Calu3 (cell line): ENCODE data around the gene TMPRSS11D. TPM values are rescaled to one million over a fixed set of nuclear protein-coding genes. Genes with fewer than 3 reads are reported as not detected.

Source experiments
- BruUV-seq: library from RNA; stranded (reverse); fragments of 400-500 nt; replicated peaks from 2 replicates; lab custom pipeline; 2021; lab: Mats Ljungman, UMichigan
- CTCF ChIA-PET: fragments of 300-600 bp; sonication (Branson Sonifier 250); formaldehyde crosslinking; loops from one replicate; lab custom pipeline; 2022; ENCODE audit warnings: antibody characterized with exemption; lab: Charles Lee
- DNase-seq: peaks from one replicate; pipeline ENCODE4 v3.0.0; 2022
- H3K27ac Mint-ChIP-seq: one replicate; pipeline ENCODE4 v1.8.0; 2022; ENCODE audit warnings: mixed read lengths; ENCODE audit not compliant: unreplicated experiment
- H3K27me3 Mint-ChIP-seq: one replicate; pipeline ENCODE4 v1.8.0; 2022; ENCODE audit warnings: mixed read lengths; ENCODE audit not compliant: unreplicated experiment
- H3K36me3 Mint-ChIP-seq: one replicate; pipeline ENCODE4 v1.8.0; 2022; ENCODE audit warnings: mild to moderate bottlenecking, moderate library complexity, mixed read lengths; ENCODE audit not compliant: insufficient read depth, unreplicated experiment
- H3K4me1 Mint-ChIP-seq: one replicate; pipeline ENCODE4 v1.8.0; 2022; ENCODE audit warnings: mild to moderate bottlenecking, low read depth, mixed read lengths; ENCODE audit not compliant: unreplicated experiment
- H3K4me3 Mint-ChIP-seq: one replicate; pipeline ENCODE4 v1.8.0; 2022; ENCODE audit warnings: mild to moderate bottlenecking, low read depth, moderate library complexity, mixed read lengths; ENCODE audit not compliant: unreplicated experiment
- H3K9me3 Mint-ChIP-seq: one replicate; pipeline ENCODE4 v1.8.0; 2022; ENCODE audit warnings: low read depth, mixed read lengths; ENCODE audit not compliant: unreplicated experiment
- CTCF ChIP-seq: fragments of 200-600 bp; IDR thresholded peaks from one replicate; pipeline ENCODE4 v1.8.0; 2022; ENCODE audit warnings: antibody characterized with exemption; ENCODE audit not compliant: unreplicated experiment
- intact Hi-C: fragments of 100-400 bp; cut with micrococcal nuclease; formaldehyde crosslinking; loops from one replicate; pipeline ENCODE4 v1.10.0; 2022; ENCODE audit not compliant: unreplicated experiment
- total RNA-seq: library from RNA; stranded (reverse); gene quantifications from 2 replicates; pipeline ENCODE4 v1.2.3, GENCODE V29; 2022

Gene TMPRSS11D
- total RNA-seq, 1 experiment from 2014 or later = not detected

GRCh38 chr4:67871867-67872266, 11.9 kb downstream of the TMPRSS11D start:
- Mint-ChIP-seq H3K36me3 (no peaks in the 10 kb centered on the region), H3K4me1 (no peaks in the 10 kb centered on the region), H3K27ac (no peak overlapping the region), H3K4me3 (no peak overlapping the region), H3K9me3 (no peaks in the 10 kb centered on the region), H3K27me3 (no peaks in the 10 kb centered on the region)
- TF ChIP-seq CTCF = no peak
- intact Hi-C loops = loop anchor here (1.0 to 10.0 kb wide), 3 partner anchors 39 to 303 kb away; no protein-coding TSS in a partner anchor
- CTCF ChIA-PET = no interaction called here
- DNase-seq = no peak
- no TSS peak for BruUV-seq

GRCh38 chr4:67869580-67870190, 14.1 kb downstream of the TMPRSS11D start:
- CTCF ChIA-PET = interaction anchor here (0.5 kb wide), 1 partner anchor 230 kb away, joined by 3 read pairs; no protein-coding TSS in a partner anchor

GRCh38 chr4:67861513-67861912, 22.3 kb downstream of the TMPRSS11D start:
- Mint-ChIP-seq H3K9me3 (no peaks in the 10 kb centered on the region), H3K27me3 (no peaks in the 10 kb centered on the region), H3K36me3 (no peaks in the 10 kb centered on the region), H3K4me1 (no peaks in the 10 kb centered on the region), H3K27ac (no peak overlapping the region), H3K4me3 (no peak overlapping the region)
- CTCF ChIA-PET = interaction anchor here (0.7 kb wide), 1 partner anchor 1280 kb away, joined by 3 read pairs; no protein-coding TSS in a partner anchor
- no peak for TF ChIP-seq CTCF
- intact Hi-C loops = no loop called here
- no peak for DNase-seq
- BruUV-seq = no TSS peak

More at GRCh38 chr4:67869580-67870190, 14.1 kb downstream of the TMPRSS11D start:
- H3K4me1 Mint-ChIP-seq = no peaks in the 10 kb centered on the region
- no peak for DNase-seq
- H3K4me3 Mint-ChIP-seq = no peak overlapping the region
- no peaks in the 10 kb centered on the region for H3K27me3 Mint-ChIP-seq
- H3K9me3 Mint-ChIP-seq = no peaks in the 10 kb centered on the region
- no peaks in the 10 kb centered on the region for H3K36me3 Mint-ChIP-seq
- H3K27ac Mint-ChIP-seq = no peak overlapping the region
- no TSS peak for BruUV-seq
- intact Hi-C loops = loop anchor here (10.0 kb wide), 1 partner anchor 125 kb away; no protein-coding TSS in a partner anchor
- no peak for TF ChIP-seq CTCF

- H3K27me3 Mint-ChIP-seq = no peaks in the 10 kb centered on the region
- no peak overlapping the region for H3K27ac Mint-ChIP-seq
- no peak overlapping the region for H3K4me3 Mint-ChIP-seq
- no TSS peak for BruUV-seq
- no peak for TF ChIP-seq CTCF
- no peak for DNase-seq
- H3K4me1 Mint-ChIP-seq = no peaks in the 10 kb centered on the region
- H3K9me3 Mint-ChIP-seq = no peaks in the 10 kb centered on the region
- CTCF ChIA-PET = no interaction called here
- intact Hi-C loops = no loop called here
- H3K36me3 Mint-ChIP-seq = no peaks in the 10 kb centered on the region
These were observed 30.5 kb downstream of the TMPRSS11D start for GRCh38 chr4:67853336-67853735.
